Measurements from ENCODE around the gene SLC7A5. TPM values are rescaled to one million over a fixed set of nuclear protein-coding genes. Genes with fewer than 3 reads are reported as not detected.
A peak's percentile ranks its signal among the peaks of the same experiment; 100 is the strongest.
"Not testable (repeated sequence)": the region's sequence is repeated elsewhere in the genome, so short reads cannot be mapped to it uniquely, and the experiment has no call there.

The SLC7A5 gene
- total RNA-seq, 1 experiment from 2014 or later, result 75.8 TPM

- not testable (repeated sequence) for DNase-seq (ENCODE audit: low spot score)
Measured at GRCh38 chr16:87861300-87862099, 7.8 kb downstream of the SLC7A5 start.

DNA sequence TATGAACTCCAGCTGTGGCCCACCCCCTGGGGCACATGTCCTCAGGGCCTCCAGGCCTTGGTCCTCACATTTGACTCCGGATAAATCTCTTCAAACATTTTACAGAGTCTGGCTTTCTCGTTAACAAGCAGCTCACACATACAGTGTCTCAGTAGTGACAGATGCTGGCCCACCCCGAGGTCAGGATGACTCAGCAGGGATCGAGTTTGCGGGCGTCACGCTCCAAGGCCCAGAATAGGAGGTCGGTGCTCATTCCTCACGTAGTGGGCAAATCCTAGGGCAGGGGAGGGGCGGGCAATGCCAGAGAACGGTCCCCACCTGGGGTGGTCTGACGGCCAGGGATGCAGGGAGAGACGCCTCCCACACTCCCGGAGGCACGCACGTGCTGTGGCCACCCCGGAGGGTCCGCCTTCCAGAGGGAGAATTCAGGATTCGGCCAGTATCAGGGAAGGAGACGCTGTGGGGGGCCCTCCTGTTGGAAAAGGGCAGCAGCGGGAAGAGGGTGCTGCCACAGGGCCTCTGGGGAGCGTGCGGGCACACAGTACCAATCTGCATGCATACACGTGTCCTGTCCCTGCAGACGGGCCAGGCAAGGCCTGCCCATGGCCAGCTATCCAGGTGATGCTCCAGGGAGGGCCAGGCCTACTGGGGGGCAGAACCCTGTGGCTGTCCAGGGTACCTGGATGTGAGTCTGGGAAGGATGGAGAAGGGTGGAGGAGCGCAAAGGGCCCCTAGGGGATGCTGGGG is 8.6 kb downstream of the SLC7A5 start:
- peak; percentile 80 for DNase-seq (ENCODE audit: low spot score)

- not testable (repeated sequence) for DNase-seq (ENCODE audit: low spot score)
Measured at GRCh38 chr16:87858151-87858993, 10.9 kb downstream of the SLC7A5 start.

DNA sequence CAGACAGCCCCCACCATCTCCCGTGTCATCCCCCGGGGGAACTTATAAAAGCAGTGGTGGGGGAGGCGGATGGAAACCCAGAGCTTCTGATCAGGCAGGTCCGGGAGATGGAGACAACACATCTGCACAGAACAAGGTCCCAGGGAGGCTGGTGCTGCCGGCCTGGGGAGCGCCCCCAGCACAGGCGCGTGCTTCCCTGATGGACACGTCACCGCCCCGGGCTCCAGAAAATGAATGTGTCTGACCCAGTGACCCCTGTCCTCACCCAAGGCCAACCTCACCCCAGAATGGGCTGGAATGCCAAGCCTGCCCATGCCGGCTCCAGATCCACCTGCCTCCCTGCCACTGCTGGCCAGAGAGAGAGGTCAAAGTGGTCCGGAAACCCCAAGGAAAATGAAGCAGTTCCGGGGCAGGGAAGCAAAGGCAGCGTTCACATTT is 12.5 kb downstream of the SLC7A5 start:
- DNase-seq (ENCODE audit: low spot score), result no peak

DNA sequence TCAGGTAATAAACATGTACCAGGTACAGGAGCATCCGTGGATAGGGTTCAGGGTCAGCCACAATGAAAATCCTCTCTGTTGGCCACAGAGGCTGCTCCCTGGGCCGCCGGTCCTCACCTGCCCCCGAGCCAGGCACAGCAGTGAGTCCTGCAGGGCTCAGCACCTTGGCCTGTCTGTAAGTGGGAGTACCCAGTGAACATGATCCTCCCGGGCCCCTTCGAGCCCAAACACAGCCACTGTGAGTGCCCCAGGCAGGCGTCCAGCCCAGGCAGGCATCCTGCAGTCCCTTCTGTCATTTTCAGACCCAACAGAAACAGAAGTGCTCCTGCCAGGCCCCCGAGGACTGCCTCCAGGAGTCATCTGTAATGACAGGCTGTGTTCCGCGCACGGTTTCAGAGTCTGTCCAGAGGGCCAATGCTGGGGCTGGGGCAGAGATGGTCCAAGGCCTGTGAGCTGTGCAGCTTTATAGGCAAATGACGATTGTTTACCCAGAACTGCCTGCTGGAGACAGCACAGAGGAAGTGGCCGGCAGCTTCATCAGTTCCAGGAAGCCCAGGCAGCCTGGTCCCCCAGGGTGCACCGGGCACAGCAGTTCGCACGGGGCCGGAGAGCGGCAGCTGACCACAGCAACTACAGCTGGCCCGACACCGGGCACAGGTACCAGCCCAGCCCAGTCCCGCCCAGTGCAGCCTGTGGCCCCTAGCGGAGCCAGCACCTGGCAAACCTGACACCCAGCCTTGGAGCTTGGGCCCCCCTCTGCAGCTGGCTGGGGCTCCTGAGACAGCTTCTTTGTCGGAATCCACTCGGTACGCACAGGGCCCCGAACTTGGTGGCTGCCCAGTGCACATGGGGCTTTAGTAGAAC is 13.2 kb downstream of the SLC7A5 start:
- peak; percentile 60 for DNase-seq (ENCODE audit: low spot score)

DNA sequence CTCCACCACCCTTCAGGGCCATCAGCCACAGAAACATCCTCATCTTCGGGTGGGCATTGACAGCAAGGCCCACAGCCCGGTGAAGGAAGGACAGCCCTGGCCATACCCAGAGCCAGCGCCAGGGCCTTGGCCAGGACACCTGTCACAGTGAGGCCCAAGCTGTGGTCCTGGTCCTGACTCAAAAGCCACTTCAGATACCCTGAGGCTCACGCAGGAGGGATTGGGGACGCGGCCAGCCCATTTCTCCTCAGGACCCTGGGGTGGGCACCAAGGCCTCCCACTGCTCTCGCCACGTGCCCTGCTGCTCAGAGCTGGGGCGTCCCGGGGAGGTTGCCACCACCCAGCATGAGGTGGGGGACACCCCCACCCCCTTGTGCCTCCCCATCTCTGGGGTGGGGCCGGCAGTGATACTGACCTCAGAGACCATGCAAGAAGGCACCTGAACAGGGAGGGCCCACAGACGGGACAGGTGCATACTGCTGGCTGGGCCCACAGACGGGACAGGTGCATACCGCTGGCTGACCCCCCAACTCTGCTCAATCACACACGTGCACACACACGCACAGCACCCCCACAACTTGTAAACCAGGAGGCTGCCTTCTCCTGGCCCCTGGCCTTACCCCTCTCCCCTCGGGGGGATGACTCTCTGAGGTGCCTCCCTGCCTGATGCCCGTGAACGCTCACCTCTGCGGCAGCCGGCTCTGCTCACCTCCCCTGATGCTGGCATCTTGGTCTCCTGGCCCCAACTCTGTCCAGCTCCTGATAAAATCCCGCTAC is 14.2 kb downstream of the SLC7A5 start:
- no peak for DNase-seq (ENCODE audit: low spot score)

GRCh38 chr16:87854053-87854906 is 15.0 kb downstream of the SLC7A5 start:
- peak; percentile 87 for DNase-seq (ENCODE audit: low spot score)

DNA sequence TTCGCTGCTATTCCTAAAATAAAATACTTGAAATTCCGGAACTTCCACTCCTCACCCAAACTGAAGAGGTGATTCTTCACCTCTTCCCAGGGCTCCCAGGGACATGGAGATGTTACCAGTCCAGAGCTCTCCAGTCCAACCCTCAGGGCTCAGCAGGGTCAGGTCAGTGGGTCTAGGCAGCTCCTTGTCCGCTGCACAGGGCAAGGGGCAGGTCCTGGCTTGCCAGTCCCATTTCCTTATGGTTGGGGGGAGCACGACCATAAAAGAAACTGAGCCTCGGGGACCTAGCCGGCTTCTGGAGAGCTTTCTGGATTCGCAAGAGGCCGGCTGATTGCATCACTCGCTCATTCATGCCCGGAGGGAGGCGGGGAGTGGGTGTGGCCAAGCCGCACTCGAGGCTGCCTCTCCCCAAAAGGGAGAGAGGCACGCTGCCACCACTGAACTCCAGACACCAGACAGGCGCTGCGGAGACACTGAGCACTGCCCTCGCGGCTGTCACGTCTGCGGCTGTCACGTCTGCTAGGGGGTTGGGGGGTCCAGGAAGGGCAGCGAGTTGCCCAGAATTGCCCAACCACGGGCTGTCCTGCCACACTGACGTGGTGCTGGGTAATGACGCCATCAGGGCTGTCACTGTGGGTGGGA is 15.8 kb downstream of the SLC7A5 start:
- peak; percentile 89 for DNase-seq (ENCODE audit: low spot score)

DNA sequence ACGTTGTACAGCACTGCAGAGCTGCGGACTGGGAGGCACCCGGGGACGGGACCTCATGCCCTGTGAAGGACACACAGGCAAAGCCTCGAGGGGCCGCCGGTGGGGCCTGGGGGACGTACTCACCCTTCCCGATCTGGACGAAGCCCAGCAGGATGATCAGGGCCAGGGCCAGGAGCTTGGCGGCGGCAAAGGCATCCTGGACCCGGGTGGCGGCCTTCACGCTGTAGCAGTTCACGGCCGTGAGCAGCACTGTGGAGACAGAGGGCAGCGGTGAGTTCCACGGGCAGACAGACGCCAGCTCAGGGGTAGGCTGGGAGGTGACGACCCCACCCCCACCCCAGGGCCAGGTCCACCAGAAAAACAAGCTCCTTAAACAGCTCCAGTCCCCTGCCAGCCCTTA is 17.7 kb downstream of the SLC7A5 start:
- no peak for DNase-seq (ENCODE audit: low spot score)

DNA sequence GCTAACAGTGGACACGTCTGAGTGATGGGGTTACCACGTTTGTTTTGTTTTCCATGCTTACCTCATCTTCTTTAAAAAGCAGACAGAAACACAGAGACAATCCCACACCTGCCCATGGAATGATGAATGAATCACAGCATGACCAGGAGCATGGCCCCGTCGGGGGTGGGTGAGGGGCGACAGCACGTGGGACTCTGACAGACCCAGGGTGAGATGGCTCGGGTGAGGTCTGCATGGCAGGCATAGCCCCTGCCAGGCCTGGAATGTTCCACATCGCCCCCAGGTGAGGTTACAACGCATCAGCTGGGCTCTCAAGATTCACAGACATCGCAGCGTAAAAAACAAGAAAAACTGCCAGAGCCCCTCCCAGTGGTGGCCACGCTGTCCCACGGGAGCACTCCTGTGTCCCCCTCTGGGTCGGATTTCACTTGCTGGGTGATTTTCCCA is 18.1 kb downstream of the SLC7A5 start:
- DNase-seq (ENCODE audit: low spot score), result no peak

DNA sequence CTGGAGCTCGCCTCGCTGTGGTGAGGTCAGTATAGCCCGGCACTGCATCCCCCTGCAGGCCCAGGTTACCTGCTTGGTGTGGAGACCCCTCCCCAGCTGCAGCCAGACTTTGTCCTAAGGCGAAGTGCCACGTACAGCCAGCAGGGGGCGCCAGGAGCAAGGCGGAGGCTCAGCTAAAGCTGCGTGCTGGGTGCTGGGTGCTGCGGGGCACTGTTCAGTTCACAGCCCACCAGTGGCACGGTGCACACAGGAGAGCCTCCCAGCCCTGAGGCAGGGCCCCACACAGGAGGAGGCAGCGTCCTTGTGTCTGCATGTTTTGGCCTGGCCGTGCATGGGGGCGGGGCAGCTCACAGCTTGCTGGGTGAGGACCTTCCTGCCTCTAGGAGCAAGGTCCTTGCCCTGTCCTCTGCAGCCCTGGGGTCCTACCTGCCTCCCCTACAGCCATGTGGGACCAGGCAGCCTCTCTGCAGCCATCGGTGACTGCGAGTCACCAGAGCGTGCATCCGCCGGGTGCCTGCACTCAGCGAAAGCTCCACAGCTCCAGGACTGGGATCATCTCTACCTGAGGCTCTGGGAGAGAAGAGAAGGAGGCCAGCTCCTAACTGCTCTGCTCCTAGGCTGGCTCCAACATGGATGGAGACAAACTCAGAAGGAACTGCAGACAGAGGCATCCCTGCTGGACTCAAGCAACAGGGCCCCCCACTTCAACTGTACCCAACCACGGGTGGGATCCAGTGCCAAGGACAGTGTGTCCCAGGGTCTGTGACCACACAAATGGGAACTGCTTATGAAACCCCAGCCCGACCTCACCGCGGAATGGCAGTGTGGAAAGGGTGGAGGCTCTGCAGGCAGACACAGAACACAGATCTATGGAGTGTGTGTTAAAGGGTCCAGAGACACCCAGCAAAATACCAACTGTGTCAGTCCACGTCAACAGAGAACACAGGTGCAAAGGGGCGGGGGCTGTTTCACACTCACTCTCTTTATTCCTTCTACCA is 19.0 kb downstream of the SLC7A5 start:
- no peak for DNase-seq (ENCODE audit: low spot score)

DNA sequence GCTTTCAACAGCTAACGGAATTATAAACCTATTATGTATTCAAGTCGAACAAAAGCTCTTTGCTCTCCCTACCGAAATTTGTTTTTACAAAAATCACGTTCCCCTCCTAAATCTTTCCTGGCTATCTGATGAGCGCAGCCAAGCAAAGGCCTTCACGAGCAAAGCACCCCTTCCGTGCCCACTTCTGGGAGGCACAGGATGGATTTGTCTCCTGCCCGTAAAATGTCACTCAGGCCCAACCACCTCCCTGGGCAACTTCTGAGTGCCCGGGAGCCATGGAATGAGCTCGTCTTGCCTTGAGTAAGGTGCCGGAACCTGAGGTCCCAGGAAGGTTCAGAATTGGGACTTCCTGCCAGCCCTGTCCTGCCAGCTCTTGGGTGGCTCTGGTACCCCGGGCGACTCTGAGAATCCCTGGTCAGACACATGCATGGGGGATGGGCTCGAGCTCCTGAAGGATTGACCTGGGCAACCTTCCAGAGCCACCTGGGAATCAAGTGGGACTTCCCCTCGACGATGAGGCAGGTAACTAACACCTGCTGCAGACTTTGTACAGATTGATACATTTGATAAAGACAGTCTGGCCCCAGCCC is 19.8 kb downstream of the SLC7A5 start:
- DNase-seq (ENCODE audit: low spot score), result no peak

- no peak for DNase-seq (ENCODE audit: low spot score)
Measured at GRCh38 chr16:87848676-87849345, 20.5 kb downstream of the SLC7A5 start.

DNA sequence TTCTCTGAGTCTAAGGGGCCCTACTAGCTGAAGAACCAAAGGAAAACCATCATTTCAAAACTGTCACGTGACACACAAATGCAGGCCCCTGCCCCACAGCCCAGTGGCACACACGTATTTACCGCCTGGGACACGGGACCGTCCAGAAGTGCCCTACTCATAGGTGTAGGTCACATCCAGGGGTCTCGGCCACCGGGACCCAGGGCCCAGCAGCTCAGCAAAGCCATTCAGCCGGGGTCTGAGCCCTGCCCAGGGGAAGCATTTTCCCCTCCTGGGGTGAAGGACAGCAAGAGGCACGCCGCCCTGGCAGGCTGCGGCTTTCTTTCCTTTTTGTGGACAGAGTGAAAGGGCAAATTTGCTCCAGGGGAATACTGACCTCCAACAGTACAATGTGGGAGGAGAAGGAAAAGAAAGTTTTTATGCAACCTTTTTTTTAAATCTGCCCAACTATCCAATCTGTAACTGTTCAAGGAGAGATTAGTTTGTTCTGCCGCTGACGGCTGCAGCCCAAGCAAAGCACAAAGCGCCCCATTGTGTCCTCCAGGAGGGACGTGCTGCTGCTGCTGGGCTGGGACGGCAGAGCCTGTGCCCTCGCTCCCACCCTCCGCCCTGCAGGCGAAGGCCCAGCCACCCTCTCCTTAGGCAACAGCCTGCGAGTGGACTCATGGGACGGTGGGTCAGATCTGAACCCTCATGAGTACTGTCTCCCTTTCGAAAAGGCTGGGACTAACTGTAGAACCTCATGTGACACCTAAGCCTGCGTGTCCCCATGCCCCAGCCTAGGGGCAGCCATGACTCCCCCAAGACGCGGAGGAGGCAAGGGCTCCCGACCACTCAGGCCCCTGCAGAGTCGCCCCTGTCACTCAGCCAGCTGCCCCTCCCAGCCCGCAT is 21.3 kb downstream of the SLC7A5 start:
- DNase-seq (ENCODE audit: low spot score), result no peak

DNA sequence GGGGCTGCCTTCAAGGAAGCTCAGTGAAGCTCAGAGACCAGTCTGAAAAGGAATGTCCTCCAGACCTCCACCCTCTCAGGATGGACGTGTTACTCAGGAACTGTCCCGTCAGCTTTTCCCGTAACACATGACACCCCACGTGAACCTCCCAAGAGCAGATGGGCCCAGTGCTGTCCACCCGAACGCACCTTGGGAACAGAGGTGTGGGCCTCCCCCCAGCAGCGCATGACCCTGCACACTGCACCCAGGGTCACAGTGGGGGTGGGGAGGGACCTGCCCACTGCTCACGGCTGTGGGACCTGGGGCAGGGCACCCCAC is 21.9 kb downstream of the SLC7A5 start:
- DNase-seq (ENCODE audit: low spot score), result no peak
